NCI-H2029 (cell line): Measurements from ENCODE around the gene GATA3.
"Not testable (repeated sequence)": the region's sequence is repeated elsewhere in the genome, so short reads cannot be mapped to it uniquely, and the experiment has no call there.

Experiments used
- DNase-seq: peaks from one replicate; lab custom pipeline; 2025; lab: John Stamatoyannopoulos, UW

GATA3 gene

GRCh38 chr10:8054494-8055407 lies at the start of gene GATA3:
TSS of gene GATA3 (plus strand) at chr10:8054688. CDS start at chr10:8055656, 968 bp downstream.
- no peak for DNase-seq

- DNase-seq: no peak
Measured at GRCh38 chr10:8006274-8006999, 48.1 kb upstream of the GATA3 start.

GRCh38 chr10:8009031-8009430 lies 45.5 kb upstream of the GATA3 start:
- DNase-seq: no peak

GRCh38 chr10:8013006-8013405 lies 41.5 kb upstream of the GATA3 start:
- no peak for DNase-seq

GRCh38 chr10:8013619-8014018 lies 40.9 kb upstream of the GATA3 start:
- no peak for DNase-seq

GRCh38 chr10:8014649-8015048 lies 39.8 kb upstream of the GATA3 start:
- no peak for DNase-seq

- DNase-seq: no peak
Measured at GRCh38 chr10:8017277-8017676, 37.2 kb upstream of the GATA3 start.

- DNase-seq: no peak
Measured at GRCh38 chr10:8023321-8023720, 31.2 kb upstream of the GATA3 start.

GRCh38 chr10:8023851-8024250 lies 30.6 kb upstream of the GATA3 start:
- no peak for DNase-seq

GRCh38 chr10:8026349-8027259 lies 27.9 kb upstream of the GATA3 start:
- no peak for DNase-seq

GRCh38 chr10:8031211-8031610 lies 23.3 kb upstream of the GATA3 start:
- not testable (repeated sequence) for DNase-seq

- no peak for DNase-seq
Measured at GRCh38 chr10:8032558-8032957, 21.9 kb upstream of the GATA3 start.

GRCh38 chr10:8033812-8034465 lies 20.5 kb upstream of the GATA3 start:
- DNase-seq: no peak

GRCh38 chr10:8034466-8035005 lies 20.0 kb upstream of the GATA3 start:
- no peak for DNase-seq

- DNase-seq: no peak
Measured at GRCh38 chr10:8035006-8035640, 19.4 kb upstream of the GATA3 start.

GRCh38 chr10:8035641-8036470 lies 18.6 kb upstream of the GATA3 start:
- DNase-seq: no peak

- no peak for DNase-seq
Measured at GRCh38 chr10:8036506-8037198, 17.8 kb upstream of the GATA3 start.

GRCh38 chr10:8037199-8037801 lies 17.2 kb upstream of the GATA3 start:
- DNase-seq: no peak
